WERI-Rb-1 (cell line): ENCODE results near the gene PHLDA1.

Experiments used
- DNase-seq: peaks from one replicate; pipeline ENCODE4 v3.0.0-alpha.2; 2020
- H3K27ac ChIP-seq: fragments of 250-450 bp; sonication (Bioruptor Pico); 2 replicates; pipeline ENCODE4 v1.5.1; 2020; ENCODE audit warnings: mild to moderate bottlenecking, moderate library complexity
- H3K27me3 ChIP-seq: fragments of 250-450 bp; sonication (Bioruptor Pico); 2 replicates; pipeline ENCODE4 v1.5.1; 2021; ENCODE audit warnings: mild to moderate bottlenecking, low read depth, moderate library complexity; ENCODE audit not compliant: insufficient read depth, severe bottlenecking
- H3K36me3 ChIP-seq: fragments of 250-450 bp; sonication (Bioruptor Pico); 2 replicates; pipeline ENCODE4 v1.5.1; 2020; ENCODE audit warnings: mild to moderate bottlenecking, moderate library complexity
- H3K4me3 ChIP-seq: 2 replicates; pipeline ENCODE4 v1.5.1; 2011; ENCODE audit warnings: low read depth, mild to moderate bottlenecking, control low read depth, low read length
- H3K9me3 ChIP-seq: fragments of 250-450 bp; sonication (Bioruptor Pico); 2 replicates; pipeline ENCODE4 v1.5.1; 2021; ENCODE audit warnings: mild to moderate bottlenecking, moderate library complexity; ENCODE audit not compliant: severe bottlenecking
- CTCF ChIP-seq: IDR thresholded peaks from 2 replicates; pipeline ENCODE4 v1.5.1; 2011; ENCODE audit warnings: low read depth, mild to moderate bottlenecking, control low read depth, inconsistent platforms, low read length

The PHLDA1 gene

GRCh38 chr12:76047060-76047459 lies 15.5 kb upstream of the PHLDA1 start:
- no peak for TF ChIP-seq CTCF
- Histone ChIP-seq H3K27ac (no peak overlapping the region), H3K36me3 (peaks cover 29% of the 10 kb centered on the region), H3K27me3 (no peaks in the 10 kb centered on the region), H3K4me3 (no peak overlapping the region), H3K9me3 (no peaks in the 10 kb centered on the region)
- DNase-seq: no peak

GRCh38 chr12:76043377-76043776 lies 11.8 kb upstream of the PHLDA1 start:
- Histone ChIP-seq H3K27me3 (no peaks in the 10 kb centered on the region), H3K4me3 (no peak overlapping the region), H3K36me3 (peaks cover 2% of the 10 kb centered on the region), H3K9me3 (no peaks in the 10 kb centered on the region), H3K27ac (no peak overlapping the region)
- no peak for DNase-seq
- TF ChIP-seq CTCF: no peak

- no peaks in the 10 kb centered on the region for H3K27me3 ChIP-seq
- H3K4me3 ChIP-seq: no peak overlapping the region
- DNase-seq: no peak
- no peak for TF ChIP-seq CTCF
- no peak overlapping the region for H3K27ac ChIP-seq
- H3K36me3 ChIP-seq: peaks cover 2% of the 10 kb centered on the region
- no peaks in the 10 kb centered on the region for H3K9me3 ChIP-seq
Observed at GRCh38 chr12:76042147-76042546, 10.6 kb upstream of the PHLDA1 start.

- H3K9me3 ChIP-seq: no peaks in the 10 kb centered on the region
- H3K4me3 ChIP-seq: no peak overlapping the region
- H3K36me3 ChIP-seq: no peaks in the 10 kb centered on the region; the same call in none of the 2 replicates
- DNase-seq: no peak
- no peak overlapping the region for H3K27ac ChIP-seq
- TF ChIP-seq CTCF: no peak
- H3K27me3 ChIP-seq: no peaks in the 10 kb centered on the region
Observed at GRCh38 chr12:76041406-76041805, 9.8 kb upstream of the PHLDA1 start.

- TF ChIP-seq CTCF: no peak
- no peaks in the 10 kb centered on the region for H3K9me3 ChIP-seq
- H3K4me3 ChIP-seq: no peak overlapping the region
- no peak for DNase-seq
- H3K27ac ChIP-seq: no peak overlapping the region
- H3K36me3 ChIP-seq: no peaks in the 10 kb centered on the region; the same call in none of the 2 replicates
- no peaks in the 10 kb centered on the region for H3K27me3 ChIP-seq
Observed at GRCh38 chr12:76040461-76040860, 8.9 kb upstream of the PHLDA1 start.

GRCh38 chr12:76038176-76038575 lies 6.6 kb upstream of the PHLDA1 start:
- H3K27ac ChIP-seq: no peak overlapping the region
- no peaks in the 10 kb centered on the region for H3K36me3 ChIP-seq
- H3K9me3 ChIP-seq: no peaks in the 10 kb centered on the region
- no peak for DNase-seq
- TF ChIP-seq CTCF: no peak
- H3K27me3 ChIP-seq: no peaks in the 10 kb centered on the region
- H3K4me3 ChIP-seq: no peak overlapping the region
